AG04450 (cell line): ENCODE data around the gene ZBTB4. TPM values are rescaled to one million over a fixed set of nuclear protein-coding genes. Genes with fewer than 3 reads are reported as not detected.

Source experiments
- CTCF ChIA-PET: fragments of 300-600, 350-600 bp; formaldehyde crosslinking; extraction: SDS; loops from one replicate; lab custom pipeline; 2022; ENCODE audit warnings: antibody characterized with exemption, inconsistent platforms; lab: Charles Lee
- POLR2A ChIA-PET: fragments of 350-600 bp; formaldehyde crosslinking; extraction: SDS; loops from one replicate; lab custom pipeline; 2021; ENCODE audit warnings: antibody characterized with exemption, inconsistent platforms; lab: Yijun Ruan, JAX
- DNase-seq: peaks from one replicate; pipeline ENCODE4 v3.0.0-alpha.2; 2011; ENCODE audit warnings: low read depth, low spot score
- H3K27ac ChIP-seq: one replicate; pipeline ENCODE4 v1.5.1; 2012; ENCODE audit warnings: low read depth, low read length, control low read depth
- H3K27me3 ChIP-seq: one replicate; pipeline ENCODE4 v1.6.0; 2012; ENCODE audit warnings: low read length; ENCODE audit not compliant: control insufficient read depth, insufficient read depth
- H3K4me3 ChIP-seq: 2 replicates; pipeline ENCODE4 v1.5.1; 2011; ENCODE audit warnings: mild to moderate bottlenecking, low read depth, low read length, control low read depth
- H3K9me3 ChIP-seq: 2 replicates; pipeline ENCODE4 v1.5.1; 2012; ENCODE audit warnings: low read length; ENCODE audit not compliant: control insufficient read depth, insufficient read depth
- CTCF ChIP-seq: IDR thresholded peaks from 2 replicates; pipeline ENCODE4 v1.5.1; 2011; ENCODE audit warnings: low read depth, low read length, control low read depth, inconsistent platforms
- polyA plus RNA-seq: library from polyadenylated mRNA; depleted of rRNA; stranded (reverse); fragments of >200 nt; gene quantifications from 2 replicates; pipeline ENCODE4 v1.2.3, GENCODE V29; 2011

ZBTB4 gene
- polyA plus RNA-seq, 1 experiment = 18.8 TPM

GRCh38 chr17:7513850-7514419 lies 34.5 kb upstream of the ZBTB4 start:
- POLR2A ChIA-PET = interaction anchor here (1.9 kb wide), 1 partner anchor 47 kb away, joined by 7 read pairs; no protein-coding TSS in a partner anchor
- DNase-seq = no peak
- no peak for TF ChIP-seq CTCF
- no peaks in the 10 kb centered on the region for H3K27me3 ChIP-seq
- no peak overlapping the region for H3K27ac ChIP-seq
- H3K9me3 ChIP-seq = no peaks in the 10 kb centered on the region
- H3K4me3 ChIP-seq = no peak overlapping the region
- CTCF ChIA-PET = interaction anchor here (0.6 to 5.8 kb wide), 26 partner anchors 9 to 174 kb away, joined by 3 to 116 read pairs (median 5); partner anchors contain the start of genes SENP3, SOX15, TMEM256 and TNFSF13

- no peak for TF ChIP-seq CTCF
- ChIA-PET POLR2A (interaction anchor here (0.6 to 1.2 kb wide), 2 partner anchors 29 to 691 kb away, joined by 3 to 4 read pairs; partner anchors contain the start of gene POLR2A), CTCF (interaction anchor here (0.5 to 5.8 kb wide), 6 partner anchors 8 to 618 kb away, joined by 3 to 116 read pairs (median 14); partner anchors contain the start of genes SENP3, SOX15 and TNFSF13)
- Histone ChIP-seq H3K27ac (no peak overlapping the region), H3K4me3 (no peak overlapping the region), H3K27me3 (no peaks in the 10 kb centered on the region), H3K9me3 (no peaks in the 10 kb centered on the region)
- no peak for DNase-seq
Observed at GRCh38 chr17:7512824-7513540, 33.6 kb upstream of the ZBTB4 start.

- DNase-seq = no peak
- POLR2A ChIA-PET = no interaction called here
- no peak for TF ChIP-seq CTCF
Observed at GRCh38 chr17:7512105-7512504, 32.7 kb upstream of the ZBTB4 start.

GRCh38 chr17:7511108-7511507 lies 31.7 kb upstream of the ZBTB4 start:
- H3K27me3 ChIP-seq = no peaks in the 10 kb centered on the region
- no peak overlapping the region for H3K27ac ChIP-seq
- no peak for DNase-seq
- TF ChIP-seq CTCF = no peak
- POLR2A ChIA-PET = interaction anchor here (0.6 kb wide), 1 partner anchor 8 kb away, joined by 5 read pairs; no protein-coding TSS in a partner anchor
- CTCF ChIA-PET = no interaction called here
- H3K4me3 ChIP-seq = no peak overlapping the region
- H3K9me3 ChIP-seq = no peaks in the 10 kb centered on the region

More at GRCh38 chr17:7512105-7512504, 32.7 kb upstream of the ZBTB4 start:
- no peak overlapping the region for H3K4me3 ChIP-seq
- no peaks in the 10 kb centered on the region for H3K27me3 ChIP-seq
- CTCF ChIA-PET = no interaction called here
- H3K27ac ChIP-seq = no peak overlapping the region
- H3K9me3 ChIP-seq = no peaks in the 10 kb centered on the region

GRCh38 chr17:7509937-7510336 lies 30.5 kb upstream of the ZBTB4 start:
- no peaks in the 10 kb centered on the region for H3K27me3 ChIP-seq
- no peak for DNase-seq
- no peaks in the 10 kb centered on the region for H3K9me3 ChIP-seq
- H3K27ac ChIP-seq = no peak overlapping the region
- ChIA-PET POLR2A (no interaction called here), CTCF (interaction anchor here (1.0 kb wide), 1 partner anchor 51 kb away, joined by 7 read pairs; the partner anchor contains the start of gene SENP3)
- no peak overlapping the region for H3K4me3 ChIP-seq
- no peak for TF ChIP-seq CTCF
